GM12892 (cell line): ENCODE results near the gene FOXO6.

Experiments
- POLR2A ChIP-seq: IDR thresholded peaks from 2 replicates; pipeline ENCODE4 v1.6.1; 2011; ENCODE audit warnings: low read depth, low read length, control low read depth
- POLR2AphosphoS5 ChIP-seq: IDR thresholded peaks from 2 replicates; pipeline ENCODE4 v1.6.1; 2011; ENCODE audit warnings: low read depth, low read length, control low read depth
- TAF1 ChIP-seq: IDR thresholded peaks from 2 replicates; pipeline ENCODE4 v1.6.1; 2011; ENCODE audit warnings: low read depth, mild to moderate bottlenecking, control low read depth, low read length, borderline replicate concordance

DNA sequence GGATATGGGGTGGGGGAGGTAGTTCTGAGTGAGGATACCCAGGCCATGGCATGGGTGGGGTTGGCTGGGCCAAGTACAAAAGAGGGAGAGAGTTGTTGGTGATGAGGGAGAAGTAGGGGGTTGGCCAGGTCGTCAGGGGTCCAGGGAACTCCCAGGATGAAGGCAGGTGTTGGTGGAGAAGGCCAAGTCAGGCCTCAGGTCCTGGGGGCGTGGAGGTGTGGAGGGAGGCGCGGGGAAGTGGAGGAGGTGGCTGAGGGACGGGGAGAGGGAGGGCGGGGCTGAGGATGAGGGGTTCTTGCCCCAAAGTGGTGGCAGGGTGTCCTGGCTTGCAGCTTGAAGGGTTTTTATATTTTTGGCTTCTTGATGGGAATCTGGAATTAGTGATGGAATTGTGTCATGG lies 61.1 kb downstream of the FOXO6 start:
- TF ChIP-seq TAF1: no peak
- TF ChIP-seq POLR2AphosphoS5: no peak
- TF ChIP-seq POLR2A: no peak
